Upper lobe of left lung (tissue), 4 donors: ENCODE measurements around the gene MAN1B1.

Source experiments
- CTCF ChIP-seq, 6 experiments: fragments of 450-650 bp in 4 of 6; fragments of 200-600 bp in 2 of 6; sonication (generic) in 2 of 6; IDR thresholded peaks; one replicate each; pipeline ENCODE4 v1.5.1; 2016 to 2019; ENCODE audit warnings: antibody characterized with exemption in 6 of 6
- POLR2A ChIP-seq, 4 donors: fragments of 450-650 bp; IDR thresholded peaks; one replicate each; pipeline ENCODE4 v1.5.1; 2016 to 2017; ENCODE audit warnings: antibody characterized with exemption in 4 of 4, mild to moderate bottlenecking in 2 of 4
- POLR2AphosphoS5 ChIP-seq, 2 donors: sonication (generic); formaldehyde crosslinking; IDR thresholded peaks; one replicate each; pipeline ENCODE4 v1.5.1; 2017; ENCODE audit warnings: antibody characterized with exemption in 2 of 2

DNA sequence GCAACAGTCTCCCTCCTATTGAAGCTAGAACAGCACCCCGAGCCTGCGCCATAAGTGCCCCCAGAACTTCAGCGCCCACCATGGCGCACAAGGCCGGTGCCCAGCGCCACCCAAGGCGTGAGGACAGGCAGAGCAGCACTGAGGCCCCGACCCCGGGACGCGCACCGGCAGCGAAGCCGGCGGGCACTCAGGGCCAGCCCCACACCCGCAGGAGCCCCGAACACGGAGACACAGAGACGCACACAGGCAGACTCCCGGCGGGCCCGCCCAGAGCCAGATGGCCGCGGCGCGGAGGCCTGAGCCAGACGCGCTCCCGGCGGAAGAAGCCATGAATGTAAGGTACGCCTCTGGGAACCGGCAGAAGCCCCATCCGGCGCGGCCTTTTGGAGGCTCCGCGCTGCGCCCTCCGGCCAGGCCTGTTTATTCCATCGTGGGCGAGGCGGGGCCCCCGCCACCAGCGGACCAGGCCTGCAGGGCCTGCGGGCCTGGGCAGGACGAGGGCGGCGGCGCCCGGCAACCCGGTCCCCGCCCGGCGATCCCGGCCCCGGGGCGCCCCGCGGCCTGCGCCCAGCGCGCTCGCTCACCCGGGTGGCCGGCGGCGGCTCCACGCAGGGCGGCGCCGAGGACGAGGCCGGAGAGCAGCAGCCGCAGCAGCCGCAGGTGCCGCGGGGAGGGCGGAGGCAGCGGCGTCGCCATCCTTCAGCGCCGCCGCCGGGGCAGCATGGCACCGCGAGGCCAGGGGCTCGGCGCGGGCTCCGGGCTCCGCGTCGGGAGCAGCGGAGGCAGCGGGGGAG, 41.3 kb upstream of the MAN1B1 start:
- no peak for TF ChIP-seq POLR2A (IDR thresholded peaks at IDR 0.05)
- TF ChIP-seq CTCF (IDR thresholded peaks at IDR 0.05), result no peak
- no peak for TF ChIP-seq POLR2AphosphoS5 (IDR thresholded peaks at IDR 0.05)
